NCI-H146 treated with DMSO at 0.1 percent for 48 hours (cell line): ENCODE measurements around the gene SLC1A2.

Experiments
- DNase-seq: peaks from one replicate; lab custom pipeline; 2025; ENCODE audit not compliant: unreplicated experiment; lab: John Stamatoyannopoulos, UW

Gene SLC1A2

GRCh38 chr11:35330156-35330889 is 89.0 kb downstream of the SLC1A2 start:
- no peak for DNase-seq

- DNase-seq = no peak
Observed at GRCh38 chr11:35327829-35328228, 91.5 kb downstream of the SLC1A2 start.

- DNase-seq = no peak
Observed at GRCh38 chr11:35326266-35326879, 93.0 kb downstream of the SLC1A2 start.

GRCh38 chr11:35324981-35325380 is 94.4 kb downstream of the SLC1A2 start:
- DNase-seq = no peak

GRCh38 chr11:35324183-35324886 is 95.0 kb downstream of the SLC1A2 start:
- no peak for DNase-seq

GRCh38 chr11:35323076-35323868 is 96.1 kb downstream of the SLC1A2 start:
- no peak for DNase-seq

- DNase-seq = no peak
Observed at GRCh38 chr11:35322318-35322979, 96.9 kb downstream of the SLC1A2 start.

- no peak for DNase-seq
Observed at GRCh38 chr11:35321532-35322317, 97.6 kb downstream of the SLC1A2 start.

GRCh38 chr11:35321111-35321510 is 98.2 kb downstream of the SLC1A2 start:
- DNase-seq = no peak

GRCh38 chr11:35318977-35319925 is 100.1 kb downstream of the SLC1A2 start:
- no peak for DNase-seq

GRCh38 chr11:35318309-35318708 is 101.0 kb downstream of the SLC1A2 start:
- no peak for DNase-seq

GRCh38 chr11:35317253-35317652 is 102.1 kb downstream of the SLC1A2 start:
- no peak for DNase-seq

GRCh38 chr11:35316161-35316560 is 103.2 kb downstream of the SLC1A2 start:
- no peak for DNase-seq

GRCh38 chr11:35313760-35314153 is 105.6 kb downstream of the SLC1A2 start:
- DNase-seq = no peak

- no peak for DNase-seq
Observed at GRCh38 chr11:35313066-35313759, 106.1 kb downstream of the SLC1A2 start.

GRCh38 chr11:35311331-35311730 is 108.0 kb downstream of the SLC1A2 start:
- no peak for DNase-seq

- DNase-seq = no peak
Observed at GRCh38 chr11:35308157-35308556, 111.2 kb downstream of the SLC1A2 start.

- DNase-seq = no peak
Observed at GRCh38 chr11:35307221-35307621, 112.1 kb downstream of the SLC1A2 start.
